Activated T-helper 9 cell treated with anti-CD3 and anti-CD28 coated beads, Interleukin-2, amount 50 U/mL, for 16 hours (primary cell): ENCODE results near the gene CNTN4.

Experiments used
- DNase-seq: peaks from one replicate; pipeline ENCODE4 v3.0.0-alpha.2; 2020; ENCODE audit warnings: low read depth

CNTN4 gene

DNA sequence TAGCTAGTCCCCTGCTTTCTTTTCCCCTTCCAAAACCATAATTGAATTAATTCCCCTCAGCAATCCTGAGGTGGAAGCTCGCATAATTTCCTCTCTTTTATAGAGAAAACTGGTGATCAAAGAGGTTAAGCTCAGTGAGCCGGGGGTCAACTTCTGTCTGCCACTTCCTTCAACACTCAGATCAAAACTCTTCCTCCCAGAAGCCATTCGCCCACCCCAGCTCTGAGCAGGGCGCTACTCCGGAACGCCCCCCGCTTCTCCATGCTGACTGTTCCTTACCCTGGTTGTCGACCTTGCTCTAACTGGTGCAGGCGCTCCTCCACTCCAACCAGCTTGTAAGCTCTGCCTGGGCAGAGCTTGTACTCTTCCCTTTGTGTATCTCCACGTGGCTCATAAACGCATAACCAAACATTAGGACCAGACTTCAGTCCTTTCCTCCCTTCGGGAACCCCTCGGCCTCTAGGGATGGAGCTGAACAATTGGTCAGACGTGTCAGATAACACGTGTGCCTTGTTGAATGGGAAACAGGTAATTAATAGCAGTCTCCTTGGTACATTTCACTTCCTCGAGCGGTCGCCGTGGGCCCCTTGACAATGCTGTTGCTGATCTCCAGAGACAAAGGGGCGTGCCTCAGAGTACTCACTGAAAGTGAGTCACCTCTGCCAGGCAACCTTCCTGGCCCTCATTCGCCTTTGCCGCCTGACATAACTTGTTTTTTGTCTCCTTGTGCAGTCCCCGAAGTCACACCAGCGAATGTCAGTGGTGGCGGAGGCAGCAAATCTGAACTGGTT, 939.7 kb downstream of the CNTN4 start:
- no peak for DNase-seq

GRCh38 chr3:3053974-3054373, 955.3 kb downstream of the CNTN4 start:
- DNase-seq, result no peak

DNA sequence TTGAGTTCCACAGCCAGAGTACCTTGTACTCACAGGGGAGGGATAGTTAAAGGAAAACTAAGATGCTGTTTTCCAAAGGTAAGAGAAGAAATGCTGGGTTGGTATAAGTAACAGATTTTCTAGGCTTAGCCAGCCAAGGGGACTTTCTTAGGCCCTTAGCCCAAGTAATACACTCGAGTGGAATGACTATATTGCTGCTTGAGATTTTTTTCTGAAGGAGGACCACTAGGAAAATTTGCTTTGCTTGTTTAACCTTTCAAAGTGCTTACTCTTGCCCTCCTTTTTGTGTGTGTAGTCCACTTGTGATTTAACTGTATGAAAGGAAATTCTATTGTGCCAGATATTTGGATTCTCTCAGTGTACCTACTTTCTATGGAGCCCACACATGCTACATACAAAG, 961.0 kb downstream of the CNTN4 start:
- no peak for DNase-seq

- no peak for DNase-seq
Measured at GRCh38 chr3:3064297-3064696, 965.6 kb downstream of the CNTN4 start.

- DNase-seq, result no peak
Measured at GRCh38 chr3:3065876-3066275, 967.2 kb downstream of the CNTN4 start.

DNA sequence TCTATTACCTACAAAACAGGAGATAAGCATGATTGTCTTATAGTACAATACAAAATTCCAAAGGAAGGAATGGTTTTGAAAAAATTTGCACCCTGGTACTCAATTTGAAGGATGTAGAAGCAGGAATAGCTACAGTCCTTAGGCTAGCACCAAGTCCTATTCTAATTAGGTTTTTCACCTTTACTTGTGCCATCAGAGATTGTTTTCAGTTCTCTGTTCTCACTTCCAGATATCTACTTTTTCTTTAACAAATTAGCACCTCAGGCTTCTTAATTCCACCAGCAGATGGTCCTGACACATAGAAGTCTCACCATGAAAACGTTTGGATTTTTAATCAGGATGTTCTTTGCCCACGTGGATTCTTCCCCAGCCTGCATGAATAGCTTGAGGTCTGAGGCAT, 967.7 kb downstream of the CNTN4 start:
- no peak for DNase-seq

DNA sequence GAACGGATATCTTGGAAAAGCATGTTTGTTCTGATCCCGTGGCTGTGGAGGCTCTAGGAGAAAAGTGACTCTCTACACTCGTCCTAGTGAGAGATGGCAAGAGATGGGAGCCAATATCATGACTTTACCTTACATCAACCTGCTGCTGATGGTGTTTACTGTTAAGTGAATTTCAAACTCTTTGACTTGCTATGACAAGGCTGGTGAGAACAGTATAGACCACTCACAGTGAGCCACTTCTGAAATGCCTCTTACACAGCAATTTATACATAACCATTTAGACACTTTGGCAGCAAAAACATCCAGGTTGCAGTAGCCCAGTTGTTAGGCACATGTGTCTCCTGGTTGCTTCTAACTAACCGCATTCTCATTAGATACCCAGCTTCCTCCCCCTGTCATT, 968.2 kb downstream of the CNTN4 start:
- DNase-seq, result no peak

- DNase-seq, result no peak
Measured at GRCh38 chr3:3068358-3068881, 969.8 kb downstream of the CNTN4 start.

- DNase-seq, result no peak
Measured at GRCh38 chr3:3069723-3070122, 971.1 kb downstream of the CNTN4 start.

GRCh38 chr3:3071136-3071535, 972.5 kb downstream of the CNTN4 start:
- no peak for DNase-seq

GRCh38 chr3:3074551-3075257, 976.0 kb downstream of the CNTN4 start:
- DNase-seq, result no peak

GRCh38 chr3:3080309-3080708, 981.6 kb downstream of the CNTN4 start:
- DNase-seq, result no peak

GRCh38 chr3:3081381-3082233, 982.9 kb downstream of the CNTN4 start:
- DNase-seq, result no peak

- DNase-seq, result no peak
Measured at GRCh38 chr3:3082234-3082924, 983.7 kb downstream of the CNTN4 start.

GRCh38 chr3:3084890-3085289, 986.2 kb downstream of the CNTN4 start:
- DNase-seq, result no peak

GRCh38 chr3:3085782-3086181, 987.1 kb downstream of the CNTN4 start:
- no peak for DNase-seq

DNA sequence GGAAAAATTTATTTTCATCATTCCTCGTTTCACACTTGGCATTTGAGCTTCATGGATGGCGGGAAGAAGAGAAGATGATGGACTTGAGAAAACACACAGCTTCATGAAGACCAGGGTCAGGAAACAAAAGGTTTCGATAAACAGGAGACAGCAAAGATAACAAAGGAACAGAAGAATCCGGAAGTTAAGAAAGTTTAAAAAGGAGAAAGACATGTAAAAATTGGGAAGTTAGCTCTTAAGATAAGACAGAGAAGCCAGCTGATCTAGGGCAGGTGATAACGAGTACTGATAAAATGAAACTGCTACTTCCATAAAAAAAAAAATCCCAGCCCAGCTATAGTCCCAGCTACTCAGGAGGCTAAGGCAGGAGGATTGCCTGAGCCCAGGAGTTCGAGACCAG, 987.6 kb downstream of the CNTN4 start:
- DNase-seq, result no peak

DNA sequence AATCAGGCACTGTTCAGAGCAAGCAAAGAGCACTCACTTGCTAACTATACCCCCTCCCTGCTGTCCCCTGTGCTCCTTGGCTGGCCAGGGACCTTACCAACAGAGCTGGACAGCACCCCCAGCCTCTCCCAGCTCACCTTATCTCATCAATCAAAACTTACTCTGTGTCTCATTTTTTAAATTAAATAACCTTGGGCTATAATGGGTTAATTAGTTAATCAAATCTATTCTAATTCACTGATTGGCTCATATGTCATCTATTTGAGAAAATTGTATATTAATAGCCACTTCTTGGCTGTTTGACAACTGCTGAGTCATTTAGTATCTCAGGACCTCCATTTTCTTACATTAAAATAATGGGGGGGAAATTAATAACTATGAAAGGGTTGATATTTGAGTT, 988.6 kb downstream of the CNTN4 start:
- DNase-seq, result no peak

DNA sequence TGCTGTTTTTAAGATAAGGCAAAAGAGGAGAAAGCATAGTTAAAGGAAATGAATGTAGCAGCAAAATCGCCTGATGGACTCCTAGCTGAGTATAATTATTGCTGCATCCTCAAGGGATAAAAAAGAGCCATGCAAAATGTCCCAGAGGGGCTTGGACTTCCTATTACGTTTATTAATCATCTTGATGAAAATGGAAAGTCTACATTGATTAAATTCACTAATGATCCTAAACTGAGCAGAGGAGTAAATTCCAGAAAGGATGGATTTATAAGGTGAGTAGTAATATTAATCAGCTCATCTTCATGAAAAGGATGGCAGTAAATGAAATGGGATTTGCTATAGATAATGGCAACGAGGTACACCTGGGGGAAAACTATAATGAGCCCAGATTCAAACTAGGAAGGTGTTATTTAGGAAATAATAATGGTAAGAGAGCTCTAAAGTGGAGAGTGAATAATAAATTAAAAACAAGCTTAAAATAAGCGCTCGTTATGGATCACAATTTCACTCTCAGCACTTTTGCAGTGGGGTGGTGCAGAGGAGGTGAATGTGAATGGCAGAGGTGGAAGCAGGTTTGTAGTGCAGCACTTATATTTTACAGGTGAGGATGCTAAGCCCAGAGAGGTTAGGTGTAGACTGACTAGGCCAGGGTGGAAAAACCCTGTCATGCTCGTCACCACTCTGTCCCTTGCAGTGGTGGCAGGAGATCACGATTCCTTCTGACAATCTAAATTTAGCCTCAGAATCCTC, 989.2 kb downstream of the CNTN4 start:
- no peak for DNase-seq

GRCh38 chr3:3089017-3089416, 990.4 kb downstream of the CNTN4 start:
- no peak for DNase-seq

DNA sequence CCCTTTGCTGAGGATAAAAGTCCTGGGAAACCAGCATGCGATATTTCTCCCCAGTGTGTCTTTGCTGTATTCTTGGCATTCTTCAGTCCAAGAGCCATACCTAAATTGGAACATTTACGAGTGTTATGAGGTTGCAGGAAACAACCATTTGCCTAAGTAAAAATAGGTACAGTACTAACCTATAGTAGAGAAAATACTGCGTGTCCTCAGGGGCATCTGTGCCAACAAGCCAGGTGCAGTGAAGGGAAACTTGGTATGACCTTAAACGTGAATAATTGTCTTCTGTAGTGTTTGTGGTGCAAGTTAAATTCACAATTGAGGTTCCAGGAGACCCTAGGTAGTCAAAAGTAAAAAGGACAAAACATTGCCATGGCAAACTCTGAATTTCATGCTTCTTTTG, 999.3 kb downstream of the CNTN4 start:
- no peak for DNase-seq
